Neuronal stem cell (in vitro differentiated cells): ENCODE data around the gene KPNA6.
"Not testable (repeated sequence)": the region's sequence is repeated elsewhere in the genome, so short reads cannot be mapped to it uniquely, and the experiment has no call there.

Experiments
- DNase-seq: peaks from one replicate; pipeline ENCODE4 v3.0.0-alpha.2; 2013; ENCODE audit warnings: low spot score
- H2AFZ ChIP-seq: one replicate; pipeline ENCODE4 v1.6.1; 2013; ENCODE audit warnings: mild to moderate bottlenecking, low read length, inconsistent platforms
- H2AK5ac ChIP-seq: 2 replicates; pipeline ENCODE4 v1.6.1; 2013; ENCODE audit warnings: low read depth, mild to moderate bottlenecking, inconsistent platforms, low read length, moderate library complexity, mixed read lengths
- H2BK120ac ChIP-seq: 2 replicates; pipeline ENCODE4 v1.6.1; 2013; ENCODE audit warnings: low read depth, mild to moderate bottlenecking, inconsistent platforms, low read length, moderate library complexity, mixed read lengths
- H2BK12ac ChIP-seq: one replicate; pipeline ENCODE4 v1.6.1; 2013; ENCODE audit warnings: low read length, inconsistent platforms
- H2BK15ac ChIP-seq: 2 replicates; pipeline ENCODE4 v1.6.1; 2013; ENCODE audit warnings: mild to moderate bottlenecking, low read length, inconsistent platforms, mixed read lengths
- H2BK5ac ChIP-seq: one replicate; pipeline ENCODE4 v1.6.1; 2013; ENCODE audit warnings: inconsistent platforms, mild to moderate bottlenecking, low read length, moderate library complexity
- H3K14ac ChIP-seq: one replicate; pipeline ENCODE4 v1.6.1; 2013; ENCODE audit warnings: low read length, inconsistent platforms
- H3K18ac ChIP-seq: 2 replicates; pipeline ENCODE4 v1.6.1; 2013; ENCODE audit warnings: low read length, inconsistent platforms
- H3K23ac ChIP-seq: 2 replicates; pipeline ENCODE4 v1.6.1; 2013; ENCODE audit warnings: low read depth, mild to moderate bottlenecking, mixed read lengths, low read length, inconsistent platforms; ENCODE audit not compliant: poor library complexity
- H3K27ac ChIP-seq: replicated peaks from 3 replicates; pipeline ENCODE4 v1.5.1; 2013; ENCODE audit warnings: low read length, inconsistent platforms
- H3K27me3 ChIP-seq, 3 experiments: 2 replicates each; pipeline ENCODE4 v1.6.1; 2013; ENCODE audit warnings: low read length in 3 of 3, mild to moderate bottlenecking in 2 of 3, inconsistent platforms in 1 of 3, low read depth in 1 of 3, mixed read lengths in 1 of 3, moderate library complexity in 1 of 3; ENCODE audit not compliant: control insufficient read depth in 3 of 3, insufficient read depth in 3 of 3
- H3K36me3 ChIP-seq, 2 donors: replicated peaks in 1 of 2; 2 replicates each; pipeline ENCODE4 v1.6.1; 2013; ENCODE audit warnings: low read length in 2 of 2; ENCODE audit not compliant: control insufficient read depth in 2 of 2, insufficient read depth in 2 of 2
- H3K4ac ChIP-seq: 2 replicates; pipeline ENCODE4 v1.6.1; 2013; ENCODE audit warnings: inconsistent platforms, mild to moderate bottlenecking, low read length, moderate library complexity
- H3K4me1 ChIP-seq, 2 donors: 1 replicate in 1 of 2; 2 replicates in 1 of 2; pipeline ENCODE4 v1.6.1; 2013; ENCODE audit warnings: low read length in 2 of 2, low read depth in 1 of 2; ENCODE audit not compliant: control insufficient read depth in 2 of 2, insufficient read depth in 1 of 2
- H3K4me2 ChIP-seq: one replicate; pipeline ENCODE4 v1.6.1; 2013; ENCODE audit warnings: mild to moderate bottlenecking, low read length, inconsistent platforms; ENCODE audit not compliant: insufficient read depth, poor library complexity, severe bottlenecking
- H3K4me3 ChIP-seq, 2 donors: 2 replicates each; pipeline ENCODE4 v1.5.1; 2013; ENCODE audit warnings: low read length in 2 of 2, mild to moderate bottlenecking in 2 of 2, inconsistent platforms in 1 of 2, moderate library complexity in 1 of 2
- H3K79me1 ChIP-seq: one replicate; pipeline ENCODE4 v1.6.1; 2013; ENCODE audit warnings: low read depth, mild to moderate bottlenecking, inconsistent platforms, low read length, moderate library complexity
- H3K9ac ChIP-seq: one replicate; pipeline ENCODE4 v1.6.1; 2013; ENCODE audit warnings: mild to moderate bottlenecking, low read depth, low read length, inconsistent platforms; ENCODE audit not compliant: poor library complexity
- H3K9me3 ChIP-seq, 2 donors: replicated peaks in 1 of 2; 2 replicates each; pipeline versions ENCODE3 to v1.6.1; 2013; ENCODE audit warnings: low read length in 2 of 2, mild to moderate bottlenecking in 2 of 2, inconsistent platforms in 1 of 2, low read depth in 1 of 2, mixed read lengths in 1 of 2, moderate library complexity in 1 of 2; ENCODE audit not compliant: control insufficient read depth in 2 of 2, insufficient read depth in 1 of 2
- H4K8ac ChIP-seq: one replicate; pipeline ENCODE4 v1.6.1; 2013; ENCODE audit warnings: low read depth, mild to moderate bottlenecking, inconsistent platforms, low read length, moderate library complexity
- H4K91ac ChIP-seq: one replicate; pipeline ENCODE4 v1.6.1; 2013; ENCODE audit warnings: low read length, low read depth, mild to moderate bottlenecking, inconsistent platforms; ENCODE audit not compliant: poor library complexity
- WGBS, 2 donors: extraction: QIAGEN DNeasy Blood & Tissue Kit; methylation state at CpG; one replicate each; pipeline ENCODE4 v1.1.7; 2013; ENCODE audit warnings: missing lambda C conversion rate in 2 of 2, mixed read lengths in 1 of 2; ENCODE audit not compliant: insufficient read length in 2 of 2, insufficient replicate concordance in 1 of 2; ENCODE audit errors: extremely low coverage in 2 of 2; 5-methylcytosine and 5-hydroxymethylcytosine counted together

KPNA6 gene

DNA sequence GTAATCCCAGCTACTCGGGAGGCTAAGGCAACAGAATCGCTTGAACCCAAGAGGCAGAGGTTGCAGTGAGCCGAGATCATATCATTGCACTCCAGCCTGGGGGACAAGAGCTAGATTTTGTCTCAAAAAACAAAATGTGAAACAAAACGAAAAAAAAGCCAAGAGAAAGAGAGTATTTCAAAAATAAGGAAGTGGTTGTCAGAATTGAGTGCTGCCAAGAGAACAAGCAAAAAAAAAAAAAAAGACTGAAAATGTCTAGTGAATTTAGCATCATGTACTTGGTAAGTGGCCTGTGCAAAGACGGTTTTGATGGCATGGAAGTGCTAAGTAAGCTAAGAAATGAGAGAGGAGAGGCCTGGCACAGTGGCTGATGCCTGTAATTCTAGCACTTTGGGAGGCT lies 14.3 kb downstream of the KPNA6 start:
- no peak overlapping the region for H3K9ac ChIP-seq
- no peak overlapping the region for H3K4ac ChIP-seq
- H3K9me3 ChIP-seq = no peaks in the 10 kb centered on the region
- H3K4me2 ChIP-seq = no peak overlapping the region
- no peak for DNase-seq
- peaks cover 2 to 6% of the 10 kb centered on the region in 2 donors for H3K4me1 ChIP-seq
- H2AFZ ChIP-seq = no peak overlapping the region
- no peaks in the 10 kb centered on the region for H3K27me3 ChIP-seq
- H2BK120ac ChIP-seq = no peak overlapping the region
- H3K23ac ChIP-seq = no peak overlapping the region
- H3K79me1 ChIP-seq = peaks cover 8% of the 10 kb centered on the region
- no peak overlapping the region for H2BK12ac ChIP-seq
- no peak overlapping the region for H3K27ac ChIP-seq
- no peak overlapping the region for H2AK5ac ChIP-seq
- H4K91ac ChIP-seq = no peak overlapping the region
- H2BK15ac ChIP-seq = no peak overlapping the region
- no peak overlapping the region for H3K14ac ChIP-seq
- no peaks in the 10 kb centered on the region for H3K36me3 ChIP-seq
- H3K18ac ChIP-seq = no peak overlapping the region
- no peak overlapping the region for H3K4me3 ChIP-seq
- no peak overlapping the region for H4K8ac ChIP-seq
- no peak overlapping the region for H2BK5ac ChIP-seq
- no CpG with 5 or more reads among the region's 5 CpGs for WGBS, 2 donors

DNA sequence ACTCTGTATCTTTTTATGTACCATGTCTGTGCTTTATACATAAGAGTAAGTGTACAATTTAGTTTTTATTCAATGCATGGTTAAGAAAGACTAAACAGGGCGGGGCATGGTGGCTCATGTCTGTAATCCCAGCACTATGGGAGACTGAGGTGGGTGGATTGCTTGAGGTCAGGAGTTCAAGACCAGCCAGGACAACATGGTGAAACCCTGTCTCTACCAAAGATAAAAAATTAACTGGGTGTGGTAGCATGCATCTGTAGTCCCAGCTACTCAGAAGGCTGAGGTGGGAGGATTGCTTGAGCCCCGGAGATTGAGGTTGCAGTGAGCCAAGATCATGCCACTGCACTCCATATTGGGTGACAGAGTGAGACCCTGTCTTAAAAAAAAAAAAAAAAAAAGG lies 15.5 kb downstream of the KPNA6 start:
- H3K4me3 ChIP-seq, H3K14ac ChIP-seq, H3K9me3 ChIP-seq, H3K27me3 ChIP-seq, H3K27ac ChIP-seq, H2BK120ac ChIP-seq, H4K8ac ChIP-seq, H3K79me1 ChIP-seq, H3K4ac ChIP-seq, H2AFZ ChIP-seq, H3K4me2 ChIP-seq, H3K23ac ChIP-seq, H3K36me3 ChIP-seq, H3K18ac ChIP-seq, H2AK5ac ChIP-seq, H2BK12ac ChIP-seq, H2BK15ac ChIP-seq, H4K91ac ChIP-seq, H3K9ac ChIP-seq, DNase-seq, H2BK5ac ChIP-seq: not testable (repeated sequence)
- WGBS, 2 donors = no CpG with 5 or more reads among the region's 2 CpGs
- H3K4me1 ChIP-seq = peaks cover 6 to 16% of the 10 kb centered on the region in 2 donors

DNA sequence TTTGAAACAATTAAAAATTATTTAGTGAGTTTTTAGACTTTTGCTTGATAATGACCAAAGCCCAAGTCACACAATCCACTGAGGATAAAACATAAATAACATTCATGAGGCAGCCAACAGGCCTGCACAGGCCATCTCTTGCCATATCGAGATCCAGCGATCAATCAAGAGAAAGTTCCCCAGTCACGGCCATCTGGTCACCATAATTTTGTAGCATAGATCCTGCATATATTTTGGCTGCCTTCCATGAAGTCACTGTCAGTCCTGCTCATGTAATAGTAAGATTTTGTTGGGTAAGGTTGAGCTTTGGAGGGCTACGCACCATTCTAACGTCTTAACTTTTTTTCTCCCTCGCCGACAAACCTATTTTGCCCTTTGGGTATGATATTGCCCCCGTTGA lies 17.5 kb downstream of the KPNA6 start:
- no peak overlapping the region for H3K4me2 ChIP-seq
- H3K36me3 ChIP-seq = peaks cover 0 to 6% of the 10 kb centered on the region in 2 donors
- no peak overlapping the region for H3K18ac ChIP-seq
- H3K27ac ChIP-seq = no peak overlapping the region
- WGBS, 2 donors = no CpG with 5 or more reads among the region's 8 CpGs
- peaks cover 8 to 22% of the 10 kb centered on the region in 2 donors for H3K4me1 ChIP-seq
- H2BK15ac ChIP-seq = no peak overlapping the region
- H2BK120ac ChIP-seq = no peak overlapping the region
- DNase-seq = no peak
- H3K9ac ChIP-seq = no peak overlapping the region
- H3K9me3 ChIP-seq = no peaks in the 10 kb centered on the region
- H3K4ac ChIP-seq = no peak overlapping the region
- no peaks in the 10 kb centered on the region for H3K27me3 ChIP-seq
- H3K14ac ChIP-seq = no peak overlapping the region
- H3K79me1 ChIP-seq = peaks cover 10% of the 10 kb centered on the region
- H2BK12ac ChIP-seq = no peak overlapping the region
- H3K4me3 ChIP-seq = no peak overlapping the region
- H4K91ac ChIP-seq = no peak overlapping the region
- H2AFZ ChIP-seq = no peak overlapping the region
- no peak overlapping the region for H3K23ac ChIP-seq
- H2BK5ac ChIP-seq = no peak overlapping the region
- no peak overlapping the region for H2AK5ac ChIP-seq
- H4K8ac ChIP-seq = no peak overlapping the region

DNA sequence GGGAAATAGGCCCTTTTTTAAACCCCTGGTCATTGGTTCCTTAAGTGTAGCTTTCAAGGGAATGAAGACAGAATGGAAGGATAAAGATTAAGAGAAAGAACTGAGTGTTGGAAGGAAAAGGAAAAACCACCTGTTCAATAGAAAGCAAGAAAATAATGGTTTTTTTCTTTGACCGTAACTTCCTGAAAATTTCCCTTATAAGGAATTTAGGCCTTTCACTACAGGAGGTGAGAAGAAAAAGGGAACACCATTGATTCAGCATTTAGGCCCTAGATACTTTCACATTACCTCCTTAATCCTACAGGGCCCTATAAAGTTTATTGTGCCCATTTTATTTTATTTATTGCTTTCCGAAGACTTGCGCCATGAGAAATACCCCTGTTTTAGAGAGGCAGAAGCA lies 18.9 kb downstream of the KPNA6 start:
- Histone ChIP-seq H2AK5ac (no peak overlapping the region), H2BK12ac (no peak overlapping the region), H3K18ac (no peak overlapping the region), H3K4ac (no peak overlapping the region), H2AFZ (no peak overlapping the region), H3K36me3 (peaks cover 0 to 19% of the 10 kb centered on the region in 2 donors), H3K4me1 (peaks cover 8 to 22% of the 10 kb centered on the region in 2 donors), H3K23ac (no peak overlapping the region), H3K27me3 (no peaks in the 10 kb centered on the region), H2BK120ac (no peak overlapping the region), H3K9me3 (no peaks in the 10 kb centered on the region), H3K4me3 (no peak overlapping the region), H4K8ac (no peak overlapping the region), H3K79me1 (peaks cover 4% of the 10 kb centered on the region), H4K91ac (no peak overlapping the region), H3K4me2 (no peak overlapping the region), H3K14ac (no peak overlapping the region), H2BK5ac (no peak overlapping the region), H2BK15ac (no peak overlapping the region), H3K27ac (no peak overlapping the region), H3K9ac (no peak overlapping the region)
- no CpG with 5 or more reads among the region's 3 CpGs for WGBS, 2 donors
- no peak for DNase-seq
